Muscle of leg (tissue), 11 donors: ENCODE measurements around the gene GCC2. TPM values are rescaled to one million over a fixed set of nuclear protein-coding genes. Genes with fewer than 3 reads are reported as not detected.
"Not testable (repeated sequence)": the region's sequence is repeated elsewhere in the genome, so short reads cannot be mapped to it uniquely, and the experiment has no call there.

ENCODE experiments used
- DNase-seq: peaks from one replicate; pipeline ENCODE4 v3.0.0; 2013
- H3K27ac ChIP-seq: one replicate; pipeline ENCODE4 v1.5.1; 2013; ENCODE audit warnings: mild to moderate bottlenecking, low read length, control low read depth
- H3K27me3 ChIP-seq: one replicate; pipeline ENCODE4 v1.6.1; 2013; ENCODE audit warnings: low read length; ENCODE audit not compliant: control insufficient read depth, insufficient read depth
- H3K36me3 ChIP-seq: one replicate; pipeline ENCODE4 v1.6.1; 2013; ENCODE audit warnings: low read length; ENCODE audit not compliant: control insufficient read depth, insufficient read depth
- H3K4me1 ChIP-seq: one replicate; pipeline ENCODE4 v1.6.1; 2013; ENCODE audit warnings: low read length; ENCODE audit not compliant: control insufficient read depth, insufficient read depth
- H3K4me3 ChIP-seq: one replicate; pipeline ENCODE4 v1.5.1; 2013; ENCODE audit warnings: low read length, control low read depth
- H3K9me3 ChIP-seq: replicated peaks from 2 replicates; pipeline ENCODE4 v1.6.1; 2013; ENCODE audit warnings: low read depth, low read length; ENCODE audit not compliant: control insufficient read depth
- WGBS: methylation state at CpG from one replicate; pipeline ENCODE4 v1.1.5; 2013; ENCODE audit warnings: missing lambda C conversion rate; ENCODE audit not compliant: insufficient coverage; 5-methylcytosine and 5-hydroxymethylcytosine counted together
- polyA plus RNA-seq, 8 donors: library from polyadenylated mRNA; unstranded; fragments of 120-200 nt; gene quantifications; one replicate each; pipeline versions ENCODE4 v1.2.1 to v1.2.3, GENCODE V29; 2013; ENCODE audit warnings: inconsistent platforms in 1 of 8, low replicate concordance in 1 of 8; ENCODE audit not compliant: insufficient read length in 8 of 8, insufficient read depth in 1 of 8
- total RNA-seq: library from RNA; stranded (reverse); fragments of 120-200 nt; gene quantifications from one replicate; pipeline ENCODE4 v1.2.4, GENCODE V29; 2013

The GCC2 gene
- total and polyA plus RNA-seq, 9 donors = 14.9 to 26.2 (median 18.3) TPM

GRCh38 chr2:108524688-108525087 lies 75.7 kb downstream of the GCC2 start:
- H3K36me3 ChIP-seq, H3K9me3 ChIP-seq, H3K27me3 ChIP-seq, H3K27ac ChIP-seq, H3K4me3 ChIP-seq, DNase-seq, H3K4me1 ChIP-seq: not testable (repeated sequence)
- WGBS = no CpG with 5 or more reads among the region's 6 CpGs

DNA sequence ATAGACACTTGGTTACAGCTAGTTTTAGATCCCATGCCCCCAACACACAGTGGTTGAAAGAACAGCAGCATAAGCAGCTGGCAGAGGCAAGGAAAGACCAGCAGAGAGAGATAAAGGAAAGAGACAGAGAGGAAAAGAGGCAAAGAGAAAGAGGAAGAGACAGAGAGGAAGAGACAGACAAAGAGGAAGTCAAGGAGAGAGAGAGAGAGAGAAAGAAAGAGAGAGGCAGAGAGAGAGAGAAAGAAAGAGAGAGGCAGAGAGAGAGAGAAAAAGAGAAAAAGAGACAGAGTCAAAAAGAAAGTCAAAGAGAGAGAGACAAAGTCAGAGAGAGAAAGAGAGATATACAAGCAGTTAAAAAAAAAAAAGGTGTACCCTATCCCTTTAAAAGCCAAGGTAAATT lies 76.3 kb downstream of the GCC2 start:
- H3K36me3 ChIP-seq, H3K4me3 ChIP-seq, H3K27me3 ChIP-seq, H3K27ac ChIP-seq, H3K4me1 ChIP-seq, DNase-seq, H3K9me3 ChIP-seq: not testable (repeated sequence)

- DNase-seq = no peak
- 67% methylated on average over 1 of the region's 5 CpGs for WGBS
- H3K27ac ChIP-seq = no peak overlapping the region
- H3K36me3 ChIP-seq = no peaks in the 10 kb centered on the region
- H3K4me1 ChIP-seq = peaks cover 10% of the 10 kb centered on the region
- no peak overlapping the region for H3K4me3 ChIP-seq
- no peaks in the 10 kb centered on the region for H3K27me3 ChIP-seq
- no peaks in the 10 kb centered on the region for H3K9me3 ChIP-seq
These were observed 82.7 kb downstream of the GCC2 start for GRCh38 chr2:108531674-108532055.

DNA sequence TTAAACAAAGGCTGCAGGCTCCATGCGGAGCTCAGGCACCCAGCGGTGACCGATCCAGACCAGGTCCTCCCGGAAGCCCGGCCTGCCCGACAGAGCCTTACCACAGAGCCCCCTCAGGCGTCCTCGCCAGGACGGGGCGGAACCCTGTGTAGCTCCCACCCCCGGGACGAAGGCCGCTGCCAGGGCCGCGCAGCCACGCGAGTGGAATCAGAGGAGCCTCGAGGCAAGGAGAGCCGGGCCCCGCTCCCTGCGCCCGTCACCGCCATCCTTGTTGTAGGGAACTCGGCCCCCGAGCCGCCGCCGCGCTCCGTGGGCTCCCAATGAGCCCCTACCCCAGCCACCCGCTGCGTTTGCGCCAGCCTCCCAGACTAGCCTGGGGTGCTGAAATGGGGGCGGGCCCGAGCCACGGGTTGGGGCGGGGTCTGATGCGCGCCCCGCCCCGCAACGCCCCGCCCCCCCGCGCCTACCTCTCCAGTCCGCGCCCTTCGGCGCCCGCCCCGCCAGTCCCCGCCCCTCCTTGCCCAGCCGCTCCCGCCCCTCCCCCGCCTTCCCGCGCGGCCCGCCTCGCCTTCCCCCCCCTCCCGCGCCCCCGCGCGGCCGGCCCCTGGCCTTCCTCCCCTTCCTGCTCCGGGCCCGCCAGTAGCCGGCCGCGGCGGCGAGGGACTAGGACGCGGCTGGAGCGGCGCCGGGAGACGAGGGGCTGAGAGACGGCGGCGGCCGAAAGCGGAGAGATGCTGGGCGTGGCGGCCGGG lies 85.0 kb downstream of the GCC2 start, which contains the start of gene LIMS1:
LIMS1 (plus strand) TSS at position 639 of the 752 bp plus-strand sequence; CDS start at position 732, 93 bp downstream.
- Histone ChIP-seq H3K4me3 (peak within 1 kb of the TSS; percentile 78), H3K27me3 (no peaks in the 10 kb centered on the region), H3K9me3 (no peaks in the 10 kb centered on the region), H3K27ac (peak within 1 kb of the TSS; percentile 99), H3K36me3 (no peaks in the 10 kb centered on the region), H3K4me1 (peaks cover 11% of the 10 kb centered on the region)
- 0% methylated on average over 57 of the region's 87 CpGs for WGBS
- DNase-seq = peak; percentile 96

DNA sequence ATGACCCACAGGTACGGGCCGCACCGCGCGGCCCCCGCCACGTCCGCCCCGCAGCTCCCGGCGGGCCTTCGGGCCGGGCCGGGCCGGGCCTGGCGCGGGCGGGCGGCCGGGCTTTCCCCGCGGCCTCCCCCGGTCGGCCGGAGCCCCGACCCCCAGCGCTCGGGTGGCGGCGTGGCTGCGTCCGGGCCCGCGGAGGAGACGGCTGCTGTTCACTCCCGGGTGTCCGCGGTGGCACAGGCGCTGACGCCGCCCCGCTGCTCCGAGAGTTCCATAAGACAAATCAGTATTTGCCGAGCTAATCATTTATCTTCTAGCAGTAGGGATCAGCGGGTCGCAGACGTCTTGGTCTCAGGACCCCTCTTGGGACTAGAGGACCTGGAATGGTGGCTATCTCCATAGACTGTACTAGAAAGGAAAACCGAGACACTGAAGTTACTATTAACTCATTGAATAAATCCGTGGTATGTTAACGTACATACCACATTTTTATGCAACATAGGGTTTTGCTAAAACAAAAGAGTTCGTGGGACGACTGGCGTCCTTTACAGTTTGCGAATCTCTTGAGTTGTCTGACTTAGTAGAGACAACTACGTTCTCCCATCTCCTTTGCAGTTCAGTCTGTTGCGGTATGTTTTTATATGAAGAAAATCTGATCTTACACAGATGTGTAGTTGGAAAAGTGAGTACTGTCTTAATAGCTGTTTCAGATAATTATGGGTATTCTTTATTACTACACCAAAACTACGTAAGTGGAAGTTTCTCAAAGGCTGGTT lies 85.8 kb downstream of the GCC2 start:
- 0% methylated on average over 47 of the region's 57 CpGs for WGBS
- no peaks in the 10 kb centered on the region for H3K27me3 ChIP-seq
- H3K4me3 ChIP-seq = peak overlapping the region; percentile 78
- DNase-seq = peak; percentile 69
- peaks cover 11% of the 10 kb centered on the region for H3K4me1 ChIP-seq
- H3K36me3 ChIP-seq = no peaks in the 10 kb centered on the region
- H3K9me3 ChIP-seq = no peaks in the 10 kb centered on the region
- H3K27ac ChIP-seq = peak overlapping the region; percentile 97

GRCh38 chr2:108535357-108535631 lies 86.3 kb downstream of the GCC2 start:
- WGBS = 0% methylated on average over 5 of the region's 9 CpGs
- Histone ChIP-seq H3K36me3 (no peaks in the 10 kb centered on the region), H3K27me3 (no peaks in the 10 kb centered on the region), H3K4me3 (peak overlapping the region; percentile 78), H3K27ac (peak overlapping the region; percentile 97), H3K4me1 (peaks cover 11% of the 10 kb centered on the region), H3K9me3 (no peaks in the 10 kb centered on the region)
- DNase-seq = peak; percentile 74

DNA sequence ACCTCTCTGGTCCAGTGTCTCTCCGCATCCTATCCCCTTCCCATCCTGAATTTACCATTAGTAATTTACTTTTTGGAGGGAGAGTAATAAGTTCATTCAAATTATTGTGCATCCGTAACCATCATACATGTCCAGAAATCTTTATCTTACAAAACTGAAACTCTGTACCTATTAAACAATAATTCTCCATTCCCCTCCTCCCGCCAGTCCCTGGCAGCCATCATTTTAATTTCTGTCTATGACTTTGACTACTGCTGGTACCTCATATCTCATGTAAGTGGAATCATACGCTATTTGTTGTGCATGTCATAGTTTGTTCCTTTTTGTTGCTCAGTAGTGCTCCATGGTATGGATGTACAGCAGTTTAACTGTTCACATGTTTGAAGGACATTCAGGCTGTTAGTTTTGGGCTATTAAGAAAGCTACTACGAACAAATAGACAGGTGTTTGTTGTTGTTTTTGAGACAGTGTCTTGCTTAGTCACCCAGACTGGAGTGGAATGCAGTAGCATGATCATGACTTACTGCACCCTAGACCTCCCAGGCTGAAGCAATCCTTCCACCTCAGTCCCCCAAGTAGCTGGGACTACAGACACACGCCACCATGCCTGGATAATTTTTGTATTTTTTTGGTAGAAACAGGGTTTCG lies 87.3 kb downstream of the GCC2 start:
- no CpG with 5 or more reads among the region's 7 CpGs for WGBS
- Histone ChIP-seq H3K9me3 (no peaks in the 10 kb centered on the region), H3K4me3 (peak overlapping the region; percentile 78), H3K27ac (peak overlapping the region; percentile 20), H3K27me3 (no peaks in the 10 kb centered on the region), H3K36me3 (no peaks in the 10 kb centered on the region), H3K4me1 (peaks cover 14% of the 10 kb centered on the region)
- DNase-seq = no peak

DNA sequence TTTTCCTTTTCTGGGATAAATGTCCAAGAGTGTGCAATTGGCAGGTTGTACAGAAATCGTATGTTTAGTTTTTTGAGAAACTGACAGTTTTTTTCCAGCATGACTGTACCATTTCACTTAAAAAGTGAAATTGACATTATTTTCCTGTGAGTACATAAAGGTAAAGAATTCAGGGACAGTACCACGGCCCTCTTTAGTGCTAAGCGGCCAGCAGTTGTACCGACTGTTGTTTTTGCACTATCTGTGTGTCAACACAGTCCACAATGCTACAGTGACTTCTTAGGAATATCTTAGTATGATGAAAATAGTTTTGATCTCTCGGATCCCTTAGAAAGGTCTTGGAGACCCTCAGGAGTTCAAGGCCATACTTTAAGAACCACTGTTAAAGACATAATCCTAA lies 87.9 kb downstream of the GCC2 start:
- Histone ChIP-seq H3K27ac (no peak overlapping the region), H3K4me3 (no peak overlapping the region), H3K4me1 (peaks cover 18% of the 10 kb centered on the region), H3K9me3 (no peaks in the 10 kb centered on the region), H3K36me3 (no peaks in the 10 kb centered on the region), H3K27me3 (no peaks in the 10 kb centered on the region)
- WGBS = 84% methylated on average over 3 of the region's 5 CpGs
- DNase-seq = no peak

DNA sequence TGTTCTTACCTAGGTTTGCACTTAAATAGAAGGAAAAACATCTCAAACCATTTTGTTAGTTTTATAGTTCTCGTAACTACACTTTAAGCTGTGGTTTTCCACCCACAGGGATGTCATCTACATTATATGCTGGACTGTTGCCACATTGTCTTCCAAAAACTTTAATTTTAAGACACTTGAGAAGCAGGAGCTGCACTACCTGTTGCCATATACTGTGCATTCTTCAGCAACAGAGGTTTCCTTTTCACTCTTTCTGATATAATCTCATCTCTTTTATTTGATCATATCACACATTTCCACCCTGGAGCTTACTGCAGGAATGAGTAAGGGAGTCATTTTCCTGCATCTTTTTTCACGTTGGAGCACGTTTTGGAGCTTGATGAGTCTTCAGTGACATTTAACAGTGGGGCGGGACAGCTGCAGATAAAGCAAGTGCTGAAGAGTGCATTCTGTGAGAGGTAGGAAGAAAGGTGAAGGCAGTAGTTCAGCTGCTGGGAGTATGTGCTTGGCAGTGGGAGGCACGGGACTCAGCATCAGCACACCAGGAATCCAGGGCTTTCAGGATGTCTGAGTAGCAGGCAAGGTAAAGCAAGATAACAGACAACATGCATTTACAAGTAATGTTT lies 89.1 kb downstream of the GCC2 start:
- H3K4me1 ChIP-seq = peaks cover 19% of the 10 kb centered on the region

GRCh38 chr2:108541451-108541850 lies 92.4 kb downstream of the GCC2 start:
- Histone ChIP-seq H3K4me1 (peaks cover 12% of the 10 kb centered on the region), H3K36me3 (peaks cover 3% of the 10 kb centered on the region), H3K27ac (peak overlapping the region; percentile 78), H3K4me3 (no peak overlapping the region), H3K27me3 (no peaks in the 10 kb centered on the region), H3K9me3 (no peaks in the 10 kb centered on the region)
- DNase-seq = peak; percentile 28
- 31% methylated on average over 1 of the region's 4 CpGs for WGBS

More for the DNA sequence above, 89.1 kb downstream of the GCC2 start:
- Histone ChIP-seq H3K36me3 (peaks cover 3% of the 10 kb centered on the region), H3K4me3 (no peak overlapping the region), H3K27ac (no peak overlapping the region), H3K9me3 (no peaks in the 10 kb centered on the region), H3K27me3 (no peaks in the 10 kb centered on the region)
- no peak for DNase-seq
- 41% methylated on average over 3 of the region's 5 CpGs for WGBS
